Neural crest cell (in vitro differentiated cells): ENCODE measurements around the gene SSBP2. TPM values are rescaled to one million over a fixed set of nuclear protein-coding genes. Genes with fewer than 3 reads are reported as not detected.

ENCODE experiments used
- DNase-seq: peaks from one replicate; pipeline ENCODE4 v3.0.0; 2021; ENCODE audit warnings: low read depth, mixed read lengths, low spot score
- H3K27ac Mint-ChIP-seq: one replicate; pipeline ENCODE4 v1.8.0; 2021; ENCODE audit warnings: mild to moderate bottlenecking, mixed read lengths; ENCODE audit not compliant: unreplicated experiment
- H3K27me3 Mint-ChIP-seq: 2 replicates; pipeline ENCODE4 v1.8.0; 2021; ENCODE audit warnings: low read depth, mild to moderate bottlenecking, mixed read lengths
- H3K36me3 Mint-ChIP-seq: 2 replicates; pipeline ENCODE4 v1.8.0; 2021; ENCODE audit warnings: low read depth, mild to moderate bottlenecking, mixed read lengths
- H3K4me1 Mint-ChIP-seq: 2 replicates; pipeline ENCODE4 v1.8.0; 2021; ENCODE audit warnings: mixed read lengths
- H3K4me3 Mint-ChIP-seq: one replicate; pipeline ENCODE4 v1.8.0; 2021; ENCODE audit warnings: mild to moderate bottlenecking, mixed read lengths
- H3K9me3 Mint-ChIP-seq: 2 replicates; pipeline ENCODE4 v1.8.0; 2021; ENCODE audit warnings: mixed read lengths
- CTCF ChIP-seq: fragments of 200-600 bp; sonication (generic); conservative IDR thresholded peaks from 2 replicates; pipeline ENCODE4 v1.5.0; 2021; ENCODE audit warnings: antibody characterized with exemption, mild to moderate bottlenecking
- total RNA-seq: library from RNA; stranded (reverse); gene quantifications from 2 replicates; pipeline ENCODE4 v1.2.1, GENCODE V29; 2021

Gene SSBP2
- total RNA-seq, 1 donor from 2014 or later: 81.7 TPM

DNA sequence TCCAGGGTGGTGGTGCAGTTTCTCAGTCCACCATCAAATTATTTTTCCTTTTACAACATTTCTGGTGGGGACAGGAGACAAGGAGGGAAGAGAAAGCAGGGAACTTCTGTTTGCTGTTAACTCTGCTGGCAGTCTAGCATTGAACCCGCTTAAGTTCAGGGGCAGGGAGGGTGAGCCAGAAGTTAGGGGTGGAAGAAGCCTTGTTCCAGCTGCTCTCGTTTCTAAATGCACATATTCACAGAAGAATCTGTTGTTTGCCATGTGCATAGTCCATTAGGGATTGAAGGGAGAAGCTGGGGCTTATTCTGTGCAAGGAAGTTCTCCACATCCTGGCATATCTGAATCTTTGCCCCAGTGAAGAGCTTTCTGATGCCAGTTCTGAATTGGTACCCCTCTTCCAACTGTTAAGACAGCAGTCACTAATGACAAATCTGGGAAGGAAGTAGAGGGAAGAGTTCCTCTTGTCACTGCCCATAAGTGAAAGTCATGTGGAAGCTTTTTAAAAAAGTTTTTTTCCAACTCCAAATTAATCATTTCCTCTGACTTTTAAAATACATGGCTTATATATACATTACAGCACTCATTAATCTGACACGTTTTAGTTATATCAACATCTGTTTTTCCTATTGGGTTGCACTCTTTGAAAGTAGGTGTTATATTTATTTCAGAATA is 324.4 kb downstream of the SSBP2 start:
- Mint-ChIP-seq H3K36me3 (no peaks in the 10 kb centered on the region), H3K4me1 (peaks cover 23% of the 10 kb centered on the region), H3K27ac (no peak overlapping the region), H3K9me3 (no peaks in the 10 kb centered on the region), H3K4me3 (no peak overlapping the region), H3K27me3 (no peaks in the 10 kb centered on the region)
- no peak for DNase-seq
- no peak for TF ChIP-seq CTCF

DNA sequence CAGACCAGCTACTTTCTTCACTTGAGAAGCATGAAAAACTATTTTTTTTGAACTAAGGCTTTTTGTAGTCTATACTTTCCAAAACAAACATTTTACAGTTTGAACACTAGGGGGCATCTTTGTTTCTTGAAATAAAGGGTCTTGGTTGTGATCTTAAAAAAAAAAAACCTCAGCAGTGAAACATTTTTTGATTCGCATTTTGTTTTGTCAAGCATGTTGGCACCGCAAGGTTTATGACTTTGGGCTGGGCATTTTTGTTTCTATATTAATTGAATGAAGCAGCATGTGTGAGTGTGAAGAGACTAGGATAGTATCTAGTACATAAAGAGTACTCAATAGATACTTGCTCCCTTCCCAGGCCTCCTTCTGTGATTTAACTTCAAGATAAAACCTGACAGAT is 325.3 kb downstream of the SSBP2 start:
- Mint-ChIP-seq H3K27ac (no peak overlapping the region), H3K4me3 (no peak overlapping the region), H3K4me1 (peaks cover 26% of the 10 kb centered on the region), H3K36me3 (no peaks in the 10 kb centered on the region), H3K9me3 (no peaks in the 10 kb centered on the region), H3K27me3 (peaks cover 1% of the 10 kb centered on the region)
- DNase-seq: no peak
- TF ChIP-seq CTCF: peak; percentile 84

DNA sequence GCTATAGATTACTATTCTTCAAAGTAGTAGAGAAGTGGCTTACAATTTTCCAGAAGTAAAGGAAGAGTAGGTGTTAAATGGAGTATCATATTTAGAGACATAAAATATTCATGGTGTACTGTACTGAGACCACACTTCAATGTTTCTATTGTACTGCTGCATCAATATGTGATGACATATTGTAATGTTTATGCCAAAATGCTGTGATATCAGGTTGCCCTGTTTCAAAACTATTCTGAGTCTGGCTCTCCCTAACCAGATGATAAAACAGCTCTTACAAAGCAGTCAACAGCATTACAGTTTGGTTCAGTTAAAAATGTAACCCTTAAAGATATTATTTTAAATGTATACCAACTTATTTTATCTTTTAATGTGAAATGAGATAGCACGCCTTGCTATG is 326.2 kb downstream of the SSBP2 start:
- DNase-seq: no peak
- H3K36me3 Mint-ChIP-seq: no peaks in the 10 kb centered on the region
- no peak for TF ChIP-seq CTCF
- H3K27ac Mint-ChIP-seq: no peak overlapping the region
- no peak overlapping the region for H3K4me3 Mint-ChIP-seq
- H3K9me3 Mint-ChIP-seq: no peaks in the 10 kb centered on the region
- H3K4me1 Mint-ChIP-seq: peaks cover 31% of the 10 kb centered on the region
- peaks cover 5% of the 10 kb centered on the region for H3K27me3 Mint-ChIP-seq

- no peak for TF ChIP-seq CTCF
- H3K9me3 Mint-ChIP-seq: no peaks in the 10 kb centered on the region
- H3K4me3 Mint-ChIP-seq: no peak overlapping the region
- DNase-seq: no peak
- no peak overlapping the region for H3K27ac Mint-ChIP-seq
- H3K4me1 Mint-ChIP-seq: peaks cover 31% of the 10 kb centered on the region
- H3K27me3 Mint-ChIP-seq: peaks cover 5% of the 10 kb centered on the region
- H3K36me3 Mint-ChIP-seq: no peaks in the 10 kb centered on the region
Measured at GRCh38 chr5:81422671-81423070, 328.2 kb downstream of the SSBP2 start.

GRCh38 chr5:81420039-81420667 is 330.7 kb downstream of the SSBP2 start:
- Mint-ChIP-seq H3K27me3 (peaks cover 5% of the 10 kb centered on the region), H3K36me3 (no peaks in the 10 kb centered on the region), H3K9me3 (no peaks in the 10 kb centered on the region), H3K4me1 (peaks cover 20% of the 10 kb centered on the region), H3K4me3 (no peak overlapping the region), H3K27ac (no peak overlapping the region)
- no peak for TF ChIP-seq CTCF
- no peak for DNase-seq
